ENCODE measurements around the gene LAMB3. TPM values are rescaled to one million over a fixed set of nuclear protein-coding genes. Genes with fewer than 3 reads are reported as not detected.

LAMB3 gene
- polyA plus RNA-seq, 1 donor = 0.81 TPM

- DNase-seq = no peak
Measured at GRCh38 chr1:209617047-209617673, 35.1 kb downstream of the LAMB3 start.

DNA sequence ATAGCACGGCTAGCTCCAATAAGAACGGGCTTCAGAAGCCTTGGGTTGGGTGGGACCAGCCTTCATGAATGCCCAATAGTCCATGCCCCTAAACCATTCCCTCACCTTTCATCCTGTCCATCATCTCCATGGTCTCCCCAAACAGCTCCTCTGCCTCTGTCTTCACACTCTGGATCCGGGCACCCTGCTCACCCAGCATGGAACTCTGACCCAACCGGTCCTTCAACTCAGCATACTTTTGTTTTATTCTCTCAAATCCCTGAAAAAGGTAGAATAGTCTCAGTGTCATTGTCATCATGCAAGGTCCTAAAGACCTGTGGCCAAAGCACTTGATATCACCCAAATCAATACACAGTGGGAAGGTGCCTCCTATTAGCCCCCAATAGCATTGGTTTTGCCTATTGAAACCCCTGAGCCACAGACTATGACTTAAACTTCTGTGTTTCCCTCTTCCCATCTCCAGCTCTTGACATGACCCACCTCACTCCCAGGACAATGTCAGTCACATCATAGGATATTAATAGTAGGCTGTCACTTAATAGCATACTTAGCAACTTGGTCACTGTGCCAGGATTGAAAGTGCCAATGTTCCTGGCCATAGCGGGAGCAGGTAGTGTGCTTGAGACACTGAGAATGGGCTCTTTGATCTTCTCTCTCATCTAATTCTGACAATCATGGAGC, 35.7 kb downstream of the LAMB3 start:
- DNase-seq = no peak

- DNase-seq = no peak
Measured at GRCh38 chr1:209614906-209615305, 37.3 kb downstream of the LAMB3 start.

DNA sequence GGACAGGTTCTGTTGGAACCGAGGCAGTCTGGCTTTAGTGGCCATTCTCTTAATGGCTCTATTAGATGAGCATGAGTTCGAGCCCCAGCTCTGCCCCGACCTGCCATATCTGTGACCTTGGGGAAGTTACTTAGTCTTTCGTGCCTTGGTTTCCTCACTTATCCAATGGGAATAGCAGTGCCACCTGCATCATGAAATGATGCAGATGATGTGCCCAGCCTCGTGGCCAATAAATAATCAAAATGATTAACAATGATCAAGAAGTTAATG, 38.1 kb downstream of the LAMB3 start:
- no peak for DNase-seq

- DNase-seq = no peak
Measured at GRCh38 chr1:209613400-209614150, 38.6 kb downstream of the LAMB3 start.

GRCh38 chr1:209612646-209613399, 39.4 kb downstream of the LAMB3 start:
- DNase-seq = no peak

DNA sequence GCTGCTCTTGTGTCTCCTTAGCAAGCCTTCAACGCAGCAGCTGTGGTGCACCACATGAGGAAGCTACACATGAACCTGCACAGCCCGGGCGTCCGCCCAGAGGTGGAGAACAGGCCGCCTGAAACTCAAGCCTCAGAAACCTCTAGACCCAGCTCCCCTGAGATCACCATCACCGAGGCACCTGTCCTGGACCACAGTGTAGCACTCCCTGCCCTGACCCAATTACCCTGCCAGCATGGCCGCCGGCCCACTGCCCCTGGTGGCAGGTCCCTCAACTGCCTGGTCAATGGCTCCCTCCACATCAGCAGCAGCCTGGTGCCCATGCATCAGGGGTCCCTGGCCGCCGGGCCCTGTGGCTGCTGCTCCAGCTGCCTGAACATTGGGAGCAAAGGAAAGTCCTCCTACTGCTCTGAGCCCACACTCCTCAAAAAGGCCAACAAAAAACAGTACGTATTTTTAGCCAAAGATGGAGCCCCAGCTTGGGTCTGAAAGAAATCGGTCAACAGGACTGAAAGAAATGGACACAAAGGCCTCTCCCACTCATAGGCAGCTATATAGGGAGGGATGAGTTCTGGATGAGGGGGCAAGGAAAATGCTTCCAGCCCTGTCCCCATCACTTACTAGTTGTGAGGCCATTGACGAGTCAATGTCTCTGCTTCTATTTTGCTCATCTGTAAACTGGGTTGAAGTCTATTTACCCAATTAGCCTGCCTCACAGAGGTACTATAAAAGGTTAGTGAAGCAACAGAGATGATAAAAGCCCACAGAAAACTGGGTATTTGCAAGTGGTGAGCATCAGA, 40.3 kb downstream of the LAMB3 start:
- DNase-seq = no peak

DNA sequence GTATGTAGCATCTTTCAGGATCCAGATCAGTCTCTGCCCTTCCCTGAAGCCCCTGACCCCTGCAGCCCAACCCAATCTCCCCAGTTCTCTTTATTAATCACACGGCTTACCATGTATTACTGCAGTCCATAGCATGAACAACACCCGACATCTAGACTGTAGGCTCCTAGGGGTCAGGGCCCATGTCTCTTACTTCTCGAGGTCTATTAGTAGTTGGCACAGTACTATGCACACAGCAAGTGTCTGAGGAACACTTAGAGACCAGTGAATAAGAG, 41.7 kb downstream of the LAMB3 start:
- DNase-seq = no peak

DNA sequence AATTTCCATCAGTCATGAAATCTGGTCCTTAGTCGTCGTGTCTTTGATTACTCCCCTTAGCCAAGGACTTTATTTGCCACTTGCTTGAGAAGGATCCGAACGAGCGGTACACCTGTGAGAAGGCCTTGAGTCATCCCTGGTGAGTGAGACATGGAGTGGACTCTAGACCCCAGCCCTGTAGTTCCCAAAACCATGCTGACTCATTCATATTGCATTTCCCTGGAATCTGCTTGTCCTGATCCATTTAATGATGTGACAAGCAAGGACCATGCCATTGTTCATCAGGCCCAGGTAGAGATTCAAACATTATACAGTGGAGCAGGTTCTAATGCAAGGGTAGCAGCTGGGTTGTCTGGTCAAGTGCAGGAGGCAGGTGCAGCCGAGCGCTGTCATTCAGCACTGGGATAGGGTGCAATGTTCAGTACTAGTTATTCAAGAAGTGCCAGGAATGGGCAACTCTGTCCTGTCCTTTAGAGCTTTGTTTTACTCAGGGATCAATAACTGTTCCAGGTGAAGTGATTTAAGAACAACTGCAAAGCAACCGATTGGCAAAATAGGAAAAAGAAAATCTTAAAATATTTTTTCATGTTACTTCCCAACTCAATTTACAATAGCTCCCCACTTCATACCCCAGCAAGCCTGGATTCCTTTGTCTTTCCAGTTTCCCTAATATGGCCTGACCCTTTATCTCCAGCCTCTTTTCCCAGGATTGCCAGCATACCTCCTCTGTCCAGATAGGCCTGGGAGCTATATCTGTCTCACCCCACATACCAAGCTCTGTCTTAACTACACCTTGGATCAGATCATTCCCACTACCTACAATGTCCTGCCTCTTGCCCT, 42.2 kb downstream of the LAMB3 start:
- no peak for DNase-seq

- no peak for DNase-seq
Measured at GRCh38 chr1:209609041-209609790, 43.0 kb downstream of the LAMB3 start.

DNA sequence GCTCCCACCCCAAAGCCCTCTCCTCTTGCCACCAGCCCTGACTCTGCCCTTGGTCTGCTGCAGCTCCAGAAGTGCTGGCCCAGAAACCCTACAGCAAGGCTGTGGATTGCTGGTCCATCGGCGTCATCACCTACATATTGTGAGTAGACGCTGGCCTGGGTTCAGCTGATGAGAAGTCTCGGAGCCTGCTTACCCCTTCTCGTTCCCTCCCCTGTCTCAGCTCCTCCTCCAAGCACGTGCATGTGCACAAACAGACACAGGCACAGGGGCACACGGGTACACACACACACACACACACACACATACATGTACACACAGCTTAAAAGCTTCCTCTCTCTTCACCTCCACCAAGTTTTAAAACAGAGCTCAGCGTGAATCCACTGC, 44.4 kb downstream of the LAMB3 start:
- no peak for DNase-seq

- no peak for DNase-seq
Measured at GRCh38 chr1:209607102-209607794, 45.0 kb downstream of the LAMB3 start.

DNA sequence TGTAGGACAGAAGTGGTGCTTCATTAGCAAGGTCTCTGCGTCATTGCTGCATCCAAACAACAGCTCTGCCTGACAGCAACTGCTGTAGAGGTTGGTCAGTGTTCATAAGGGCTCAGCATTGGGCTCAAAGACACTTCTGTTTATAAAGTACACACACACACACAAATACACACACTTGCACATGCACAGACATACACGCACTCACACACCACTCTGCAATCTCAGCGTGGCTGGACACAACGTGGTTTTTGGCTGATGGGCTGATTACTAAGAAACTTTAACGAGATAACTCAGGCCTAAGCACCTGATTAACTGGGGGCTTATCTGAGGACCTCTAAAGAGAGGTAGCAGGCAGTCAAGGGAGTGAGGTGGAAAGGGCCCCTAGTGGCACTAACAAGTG, 48.3 kb downstream of the LAMB3 start:
- DNase-seq = no peak

GRCh38 chr1:209601809-209602657, 50.2 kb downstream of the LAMB3 start:
- DNase-seq = no peak

DNA sequence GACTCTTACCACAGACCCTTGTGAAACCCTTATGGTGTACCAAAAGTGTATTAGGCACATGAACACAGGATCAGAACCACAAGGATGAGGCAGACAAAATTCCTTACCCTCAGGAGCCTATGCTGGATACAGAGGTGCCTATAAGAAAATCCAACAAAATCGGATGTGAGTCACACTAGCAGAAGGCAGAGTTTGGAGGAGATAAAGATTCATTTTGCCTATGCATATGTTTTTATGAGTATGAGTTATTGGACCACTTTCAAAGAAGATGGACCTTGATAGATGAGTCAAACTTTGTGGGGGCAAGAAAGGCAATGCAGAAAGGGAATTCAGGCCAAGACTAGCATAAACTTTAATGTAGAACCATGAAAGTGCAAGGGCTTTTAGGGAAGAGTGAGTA, 51.7 kb downstream of the LAMB3 start:
- DNase-seq = no peak

DNA sequence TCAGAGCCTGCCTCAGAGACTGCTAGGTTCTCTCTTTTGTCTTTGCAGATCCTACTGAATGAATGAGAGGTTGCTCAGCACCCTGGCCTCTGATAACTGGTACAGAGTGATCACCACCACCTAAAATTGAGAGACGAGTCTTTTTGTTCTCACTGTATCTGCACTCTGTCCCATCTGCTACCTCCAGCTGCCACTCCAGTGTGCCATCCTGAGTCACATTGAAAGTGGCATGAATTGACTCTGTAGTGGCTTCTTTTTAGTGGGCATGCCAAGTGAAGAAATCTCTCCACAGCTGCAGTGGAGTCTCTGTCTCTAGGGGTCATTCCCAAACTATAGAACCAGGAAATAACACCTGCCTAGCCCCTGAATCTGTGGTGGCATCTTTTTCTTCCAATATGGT, 54.0 kb downstream of the LAMB3 start:
- DNase-seq = no peak

GRCh38 chr1:209597499-209597898, 54.7 kb downstream of the LAMB3 start:
- no peak for DNase-seq

- no peak for DNase-seq
Measured at GRCh38 chr1:209595599-209596285, 56.5 kb downstream of the LAMB3 start.

GRCh38 chr1:209595028-209595427, 57.2 kb downstream of the LAMB3 start:
- DNase-seq = no peak

All from hindlimb muscle (tissue), 1 donor.